NCI-H2227 treated with DMSO at 0.1 percent for 48 hours (cell line): ENCODE results near the gene DQX1.
A peak's percentile ranks its signal among the peaks of the same experiment; 100 is the strongest.

Experiments
- DNase-seq: peaks from one replicate; lab custom pipeline; 2025; lab: John Stamatoyannopoulos, UW

DQX1 gene

GRCh38 chr2:74511104-74511989 lies 14.7 kb downstream of the DQX1 start:
- no peak for DNase-seq

DNA sequence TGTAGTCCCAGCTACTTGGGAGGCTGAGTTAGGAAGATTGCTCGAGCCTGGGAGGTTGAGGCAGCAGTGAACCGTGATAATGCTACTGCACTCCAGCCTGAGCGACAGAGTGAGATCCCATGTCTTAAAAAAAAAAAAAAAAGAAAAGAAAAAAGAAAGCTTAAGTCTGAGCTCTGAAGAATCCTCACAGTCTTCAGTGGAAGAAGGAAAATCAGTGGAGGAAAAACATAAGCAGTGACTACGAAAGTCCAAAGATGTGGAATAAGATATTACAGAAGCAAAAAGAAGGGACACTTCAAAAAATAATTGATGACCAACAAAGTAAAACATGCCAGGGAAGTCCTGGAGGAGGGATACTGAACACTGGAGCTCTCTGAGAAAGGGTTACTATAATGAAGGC lies 15.8 kb downstream of the DQX1 start:
- DNase-seq: no peak

GRCh38 chr2:74507926-74508520 lies 18.0 kb downstream of the DQX1 start:
- peak; percentile 55 for DNase-seq

- peak; percentile 99 for DNase-seq
Observed at GRCh38 chr2:74507145-74507925, 18.7 kb downstream of the DQX1 start, which contains the start of gene PCGF1. Gene PCGF1, minus strand, starts transcription at chr2:74507695. Its CDS starts 27 bp downstream, at chr2:74507668.

DNA sequence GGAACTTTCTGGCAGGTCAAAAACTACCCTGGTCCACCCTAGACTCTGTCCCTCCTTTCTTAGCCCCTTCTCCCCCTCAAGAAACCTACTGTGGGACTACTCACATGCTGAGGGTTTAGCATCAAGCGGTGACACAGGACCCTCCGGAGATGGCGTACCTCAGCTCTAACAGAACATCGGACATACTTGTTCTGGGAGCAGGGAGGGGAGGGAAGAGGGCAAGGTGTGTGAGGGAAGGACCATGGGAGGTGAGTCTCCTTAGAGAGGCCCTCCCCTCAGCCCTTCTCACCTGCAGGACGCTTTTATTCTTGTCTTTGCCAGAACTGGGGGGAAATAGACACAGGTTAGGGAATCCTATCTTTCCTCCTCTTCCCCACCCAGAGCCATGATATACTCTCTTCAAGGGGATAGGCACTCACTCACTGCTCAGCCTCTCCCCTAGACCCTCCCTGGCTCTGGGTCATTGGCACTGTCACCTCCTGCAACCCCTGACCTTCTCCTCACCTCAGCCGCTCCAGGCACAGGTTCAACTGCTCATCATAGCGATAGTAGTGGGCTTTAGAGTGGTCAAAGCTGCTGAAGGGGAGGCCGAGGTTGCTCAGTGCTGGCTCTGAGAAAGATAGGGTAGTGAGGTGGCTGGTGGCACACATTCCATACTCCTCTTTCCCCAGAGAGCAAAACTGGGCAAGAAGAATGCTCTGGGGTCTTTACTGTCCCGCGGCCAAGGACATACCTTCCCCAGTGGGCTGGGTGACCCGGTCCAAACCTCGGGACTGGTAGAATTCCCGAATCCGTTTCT lies 20.4 kb downstream of the DQX1 start:
- no peak for DNase-seq

- no peak for DNase-seq
Observed at GRCh38 chr2:74504591-74504990, 21.4 kb downstream of the DQX1 start.

- DNase-seq: no peak
Observed at GRCh38 chr2:74503506-74504475, 22.2 kb downstream of the DQX1 start.

DNA sequence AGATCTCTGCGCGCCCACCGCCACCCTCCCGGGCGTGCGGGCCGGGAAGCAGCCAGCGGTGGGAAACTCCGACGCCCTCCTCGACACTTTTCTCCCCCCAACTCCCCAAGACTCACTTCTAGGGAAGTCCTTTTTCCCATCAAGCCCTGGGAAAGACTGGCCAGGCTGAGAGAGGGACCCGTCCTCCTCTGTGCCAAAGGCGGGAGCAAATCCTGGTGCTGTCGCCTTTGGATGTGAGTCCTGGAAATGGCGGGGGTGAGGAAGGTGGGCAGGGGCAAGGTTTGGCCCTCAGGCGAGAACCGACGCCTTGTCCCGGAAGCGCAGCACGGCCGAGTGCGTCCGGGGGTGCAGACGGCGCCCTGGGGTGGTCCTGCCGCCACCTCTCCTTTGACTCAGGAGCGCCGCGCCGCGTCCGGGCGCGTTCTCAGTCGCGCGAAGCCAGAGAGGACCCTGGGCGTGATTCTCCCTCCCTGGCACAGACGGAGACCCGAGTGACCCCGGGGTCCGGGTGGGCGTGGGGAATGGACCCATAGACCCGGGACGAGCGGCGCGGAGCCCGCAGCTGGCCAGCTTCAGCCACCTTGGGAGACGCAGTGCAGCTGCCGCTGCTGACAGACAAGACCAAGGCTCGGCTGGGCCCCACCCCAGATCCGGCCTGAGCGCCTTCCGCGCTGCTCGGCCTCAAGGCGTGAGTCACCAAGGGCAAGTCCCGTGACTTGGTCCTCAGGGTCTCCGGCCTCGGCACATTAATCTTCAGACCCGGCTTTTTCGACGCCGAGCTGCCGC lies 23.1 kb downstream of the DQX1 start:
- no peak for DNase-seq

DNA sequence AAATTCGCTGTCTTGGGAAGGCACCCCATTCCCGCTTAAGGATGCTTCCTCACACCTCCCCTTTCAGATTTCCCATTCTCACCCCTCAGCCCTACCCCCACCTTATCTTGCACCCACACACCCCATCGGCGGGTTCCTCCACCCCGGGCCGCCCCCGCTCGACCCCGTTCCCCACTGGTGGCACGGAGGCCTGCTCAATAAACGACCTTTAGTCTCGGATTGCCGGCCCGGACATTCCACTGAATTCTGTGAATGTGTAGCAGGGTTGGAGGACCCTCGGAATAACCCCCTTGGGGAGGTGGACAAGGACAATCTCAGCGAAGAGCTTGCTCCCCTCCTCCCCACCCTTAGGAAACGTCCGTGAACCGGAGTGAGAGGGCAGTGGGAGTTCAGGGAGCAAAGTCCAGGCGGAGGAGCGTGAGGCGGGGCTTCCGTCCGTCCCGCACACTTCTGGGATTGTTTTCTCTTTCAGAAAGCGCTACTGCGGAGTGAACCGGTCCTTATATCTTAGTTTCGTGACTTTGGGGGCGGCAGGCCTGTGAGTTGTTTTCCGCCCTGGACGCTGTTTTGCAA lies 23.8 kb downstream of the DQX1 start:
- no peak for DNase-seq

- DNase-seq: no peak
Observed at GRCh38 chr2:74501335-74502071, 24.5 kb downstream of the DQX1 start.

- no peak for DNase-seq
Observed at GRCh38 chr2:74500578-74500946, 25.5 kb downstream of the DQX1 start.

- DNase-seq: no peak
Observed at GRCh38 chr2:74499940-74500577, 26.0 kb downstream of the DQX1 start.

- no peak for DNase-seq
Observed at GRCh38 chr2:74499267-74499939, 26.6 kb downstream of the DQX1 start, which contains the start of gene LBX2. Gene LBX2, minus strand, starts transcription at chr2:74499603. Its CDS starts 66 bp downstream, at chr2:74499537.

DNA sequence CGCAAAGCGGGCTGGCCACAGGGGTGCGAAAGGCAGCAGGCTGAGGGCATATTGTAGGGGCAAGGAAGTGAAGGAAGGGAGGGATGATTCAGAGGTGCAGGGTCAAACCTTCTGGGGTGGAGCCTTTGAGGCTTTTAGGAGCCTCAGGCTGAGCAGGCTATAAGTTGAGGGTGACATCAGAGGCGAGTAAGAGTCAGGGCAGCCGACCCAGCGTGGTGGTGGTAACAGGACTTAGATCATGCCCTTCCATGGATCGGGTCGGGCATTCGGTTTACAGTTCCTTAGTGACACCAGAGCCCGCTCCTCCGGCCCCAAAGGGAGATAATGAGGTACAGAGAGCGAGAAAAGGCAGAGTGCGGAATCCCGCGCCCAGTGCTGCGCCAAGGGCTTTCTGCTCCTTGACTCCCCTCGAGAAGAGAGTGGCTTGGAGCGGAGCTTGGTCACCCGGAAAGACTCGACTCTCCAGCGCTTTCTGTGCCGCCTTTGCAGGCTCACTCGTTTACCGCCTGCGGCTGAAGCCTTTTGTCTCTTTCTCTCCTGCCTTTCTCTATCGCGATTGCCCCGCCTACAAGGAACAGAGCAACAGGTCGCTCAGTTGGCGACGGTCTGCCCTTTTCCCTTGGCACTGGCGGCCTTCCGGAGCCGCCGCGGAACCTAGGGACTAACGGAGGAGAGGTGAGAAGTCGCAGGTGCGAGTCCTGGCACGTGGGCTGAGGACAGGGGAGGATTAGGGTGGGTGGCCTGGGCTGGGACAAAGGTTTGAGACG lies 27.3 kb downstream of the DQX1 start:
- no peak for DNase-seq

GRCh38 chr2:74497777-74498499 lies 28.1 kb downstream of the DQX1 start:
- DNase-seq: no peak
